HEK293T (cell line): Measurements from ENCODE around the gene HOOK1.

Experiments
- ARNT ChIP-seq: fragments of 450-650 bp; IDR thresholded peaks from 2 replicates; pipeline ENCODE4 v1.6.1; 2017; ENCODE audit warnings: mild to moderate bottlenecking
- BHLHE40 ChIP-seq: fragments of 450-650 bp; IDR thresholded peaks from 2 replicates; pipeline ENCODE4 v1.6.1; 2016; ENCODE audit warnings: mild to moderate bottlenecking, moderate library complexity, borderline replicate concordance
- CTBP1 ChIP-seq: fragments of 450-650 bp; IDR thresholded peaks from 2 replicates; pipeline ENCODE4 v1.6.1; 2016; ENCODE audit warnings: borderline replicate concordance
- ELF4 ChIP-seq: fragments of 450-650 bp; IDR thresholded peaks from 2 replicates; pipeline ENCODE4 v1.6.1; 2017; ENCODE audit warnings: antibody characterized with exemption
- FOXM1 ChIP-seq: fragments of 450-650 bp; IDR thresholded peaks from 2 replicates; pipeline ENCODE4 v1.6.1; 2017; ENCODE audit warnings: mild to moderate bottlenecking, borderline replicate concordance
- HDGF ChIP-seq: fragments of 450-650 bp; IDR thresholded peaks from 2 replicates; pipeline ENCODE4 v1.6.1; 2017; ENCODE audit warnings: antibody characterized with exemption, borderline replicate concordance
- LEF1 ChIP-seq: fragments of 450-650 bp; IDR thresholded peaks from 2 replicates; pipeline ENCODE4 v1.6.1; 2017; ENCODE audit warnings: mild to moderate bottlenecking, borderline replicate concordance
- SP1 ChIP-seq: fragments of 450-650 bp; IDR thresholded peaks from 2 replicates; pipeline ENCODE4 v1.6.1; 2017
- SUZ12 ChIP-seq: fragments of 450-650 bp; IDR thresholded peaks from 2 replicates; pipeline ENCODE4 v1.6.1; 2016; ENCODE audit warnings: mild to moderate bottlenecking
- TARDBP ChIP-seq: fragments of 450-650 bp; IDR thresholded peaks from 2 replicates; pipeline ENCODE4 v1.6.1; 2016
- ZNF384 ChIP-seq: fragments of 450-650 bp; IDR thresholded peaks from 2 replicates; pipeline ENCODE4 v1.6.1; 2016
- TF ChIP-seq, protein P1 (sequence below): fragments of 450-650 bp; IDR thresholded peaks from 2 replicates; pipeline ENCODE4 v1.6.1; 2016

DNA sequence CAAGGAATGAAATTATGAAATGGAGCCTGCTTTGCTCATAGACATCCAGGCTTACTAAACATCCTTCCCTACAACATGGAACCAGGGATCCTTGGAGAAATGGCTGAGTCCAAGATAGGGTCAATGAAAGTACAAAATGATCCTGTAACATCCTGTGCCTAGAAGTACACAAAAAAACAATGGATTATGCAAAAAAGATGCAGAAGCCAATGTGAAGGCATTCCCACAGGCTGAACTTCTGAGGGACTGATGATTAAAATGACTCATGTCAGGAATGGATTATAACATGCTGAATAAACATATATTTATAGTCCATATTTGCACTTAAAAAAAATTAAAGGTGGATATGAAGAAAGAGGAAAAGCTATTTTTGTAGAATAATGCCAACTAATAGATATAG is 10.4 kb upstream of the HOOK1 start:
- TF ChIP-seq, protein P1, sequence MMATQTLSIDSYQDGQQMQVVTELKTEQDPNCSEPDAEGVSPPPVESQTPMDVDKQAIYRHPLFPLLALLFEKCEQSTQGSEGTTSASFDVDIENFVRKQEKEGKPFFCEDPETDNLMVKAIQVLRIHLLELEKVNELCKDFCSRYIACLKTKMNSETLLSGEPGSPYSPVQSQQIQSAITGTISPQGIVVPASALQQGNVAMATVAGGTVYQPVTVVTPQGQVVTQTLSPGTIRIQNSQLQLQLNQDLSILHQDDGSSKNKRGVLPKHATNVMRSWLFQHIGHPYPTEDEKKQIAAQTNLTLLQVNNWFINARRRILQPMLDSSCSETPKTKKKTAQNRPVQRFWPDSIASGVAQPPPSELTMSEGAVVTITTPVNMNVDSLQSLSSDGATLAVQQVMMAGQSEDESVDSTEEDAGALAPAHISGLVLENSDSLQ = no peak
- TF ChIP-seq FOXM1 (no peak), SUZ12 (no peak), SP1 (no peak), BHLHE40 (no peak), TARDBP (no peak), HDGF (no peak), LEF1 (no peak), ARNT (no peak), CTBP1 (no peak), ZNF384 (no peak), ELF4 (no peak)
